ENCODE data around the gene SOX21.

SOX21 gene

GRCh38 chr13:94683409-94683808 lies 28.9 kb downstream of the SOX21 start:
- Histone ChIP-seq H2AFZ (ENCODE audit: low read length) (no peak overlapping the region), H3K79me2 (ENCODE audit: insufficient read depth, low read length) (no peaks in the 10 kb centered on the region), H3K9ac (ENCODE audit: low read length) (no peak overlapping the region), H3K27ac (ENCODE audit: low read depth, low read length, poor library complexity, severe bottlenecking) (no peak overlapping the region), H3K9me3 (ENCODE audit: low read length) (no peaks in the 10 kb centered on the region), H3K27me3 (ENCODE audit: insufficient read depth, low read length) (no peaks in the 10 kb centered on the region), H3K4me2 (ENCODE audit: low read length) (no peak overlapping the region), H4K20me1 (ENCODE audit: insufficient read depth, low read length) (no peaks in the 10 kb centered on the region), H3K4me1 (ENCODE audit: insufficient read depth, low read length, severe bottlenecking) (no peaks in the 10 kb centered on the region), H3F3A (ENCODE audit: insufficient read depth, low read length) (no peaks in the 10 kb centered on the region), H3K36me3 (ENCODE audit: insufficient read depth, low read length) (no peaks in the 10 kb centered on the region), H3K9me2 (ENCODE audit: low read depth, low read length) (no peaks in the 10 kb centered on the region), H3K4me3 (ENCODE audit: low read depth, low read length, poor library complexity, severe bottlenecking) (no peak overlapping the region)
- TF ChIP-seq EZH2 (IDR thresholded peaks at IDR 0.05; ENCODE audit: borderline replicate concordance, low read length): no peak
- no peak for TF ChIP-seq CTCF (IDR thresholded peaks at IDR 0.05; ENCODE audit: low read length)

- Histone ChIP-seq H3K9me2 (ENCODE audit: low read depth, low read length) (no peaks in the 10 kb centered on the region), H3K27me3 (ENCODE audit: insufficient read depth, low read length) (no peaks in the 10 kb centered on the region), H3K79me2 (ENCODE audit: insufficient read depth, low read length) (no peaks in the 10 kb centered on the region), H3K9me3 (ENCODE audit: low read length) (no peaks in the 10 kb centered on the region), H3F3A (ENCODE audit: insufficient read depth, low read length) (no peaks in the 10 kb centered on the region), H2AFZ (ENCODE audit: low read length) (no peak overlapping the region), H3K4me1 (ENCODE audit: insufficient read depth, low read length, severe bottlenecking) (no peaks in the 10 kb centered on the region), H4K20me1 (ENCODE audit: insufficient read depth, low read length) (no peaks in the 10 kb centered on the region), H3K9ac (ENCODE audit: low read length) (no peak overlapping the region), H3K4me2 (ENCODE audit: low read length) (no peak overlapping the region), H3K4me3 (ENCODE audit: low read depth, low read length, poor library complexity, severe bottlenecking) (no peak overlapping the region), H3K27ac (ENCODE audit: low read depth, low read length, poor library complexity, severe bottlenecking) (no peak overlapping the region), H3K36me3 (ENCODE audit: insufficient read depth, low read length) (no peaks in the 10 kb centered on the region)
- TF ChIP-seq EZH2 (IDR thresholded peaks at IDR 0.05; ENCODE audit: borderline replicate concordance, low read length): no peak
- no peak for TF ChIP-seq CTCF (IDR thresholded peaks at IDR 0.05; ENCODE audit: low read length)
Measured at GRCh38 chr13:94682229-94682628, 30.1 kb downstream of the SOX21 start.

- Histone ChIP-seq H2AFZ (ENCODE audit: low read length) (no peak overlapping the region), H3K4me2 (ENCODE audit: low read length) (no peak overlapping the region), H3F3A (ENCODE audit: insufficient read depth, low read length) (no peaks in the 10 kb centered on the region), H3K27me3 (ENCODE audit: insufficient read depth, low read length) (no peaks in the 10 kb centered on the region), H4K20me1 (ENCODE audit: insufficient read depth, low read length) (no peaks in the 10 kb centered on the region), H3K4me1 (ENCODE audit: insufficient read depth, low read length, severe bottlenecking) (no peaks in the 10 kb centered on the region), H3K9ac (ENCODE audit: low read length) (no peak overlapping the region), H3K79me2 (ENCODE audit: insufficient read depth, low read length) (no peaks in the 10 kb centered on the region), H3K27ac (ENCODE audit: low read depth, low read length, poor library complexity, severe bottlenecking) (no peak overlapping the region), H3K9me3 (ENCODE audit: low read length) (no peaks in the 10 kb centered on the region), H3K9me2 (ENCODE audit: low read depth, low read length) (no peaks in the 10 kb centered on the region), H3K4me3 (ENCODE audit: low read depth, low read length, poor library complexity, severe bottlenecking) (no peak overlapping the region), H3K36me3 (ENCODE audit: insufficient read depth, low read length) (no peaks in the 10 kb centered on the region)
- TF ChIP-seq CTCF (IDR thresholded peaks at IDR 0.05; ENCODE audit: low read length): no peak
- no peak for TF ChIP-seq EZH2 (IDR thresholded peaks at IDR 0.05; ENCODE audit: borderline replicate concordance, low read length)
Measured at GRCh38 chr13:94679614-94680013, 32.7 kb downstream of the SOX21 start.
